ENCODE results near the gene PRM2. TPM values are rescaled to one million over a fixed set of nuclear protein-coding genes. Genes with fewer than 3 reads are reported as not detected.
"Not testable (repeated sequence)": the region's sequence is repeated elsewhere in the genome, so short reads cannot be mapped to it uniquely, and the experiment has no call there.

PRM2 gene
- total and polyA plus RNA-seq, 9 donors = not detected

DNA sequence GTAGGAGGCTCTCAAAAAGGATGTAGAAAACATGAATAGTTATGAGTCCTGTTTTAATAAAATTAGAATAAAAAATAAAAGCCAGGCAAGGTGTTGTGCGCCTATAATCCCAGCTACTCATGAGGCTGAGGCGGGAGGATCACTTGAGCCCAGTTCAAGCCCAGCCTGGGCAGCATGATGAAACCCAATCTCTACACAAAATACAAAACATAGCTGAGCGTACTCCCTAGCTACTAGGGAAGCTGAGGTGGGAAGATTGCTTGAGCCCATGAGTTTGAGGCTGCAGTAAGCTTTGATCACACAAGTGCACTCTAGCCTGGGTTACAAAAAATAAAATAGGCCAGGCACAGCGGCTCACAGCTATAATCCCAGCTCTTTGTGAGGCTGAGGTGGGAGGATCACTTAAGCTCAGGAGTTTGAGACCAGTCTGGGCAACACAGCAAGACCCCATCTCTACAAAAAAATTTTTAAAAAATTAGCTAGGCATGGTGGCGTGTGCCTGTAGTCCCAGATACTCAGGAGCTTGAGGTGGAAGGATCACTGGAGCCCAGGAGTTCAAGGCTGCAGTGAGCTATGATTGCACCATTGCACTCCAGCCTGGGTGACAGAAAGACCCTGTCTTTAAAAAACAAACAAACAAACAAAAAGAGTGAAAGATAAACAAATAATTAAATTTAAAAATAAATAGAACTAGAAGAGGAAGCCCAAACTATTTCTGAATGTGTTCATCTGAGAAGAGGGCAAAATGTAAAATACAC lies 22.0 kb upstream of the PRM2 start:
- H3K4me1 ChIP-seq (ENCODE audit: control insufficient read depth, insufficient read depth, low read length) = peaks cover 16% of the 10 kb centered on the region
- WGBS (ENCODE audit: insufficient coverage) = no CpG with 5 or more reads among the region's 5 CpGs
- no peak overlapping the region for H3K27ac ChIP-seq (ENCODE audit: low read length)
- H3K9me3 ChIP-seq (replicated peaks; ENCODE audit: control insufficient read depth, low read depth, low read length) = no peaks in the 10 kb centered on the region
- H3K4me3 ChIP-seq (ENCODE audit: low read length) = no peak overlapping the region
- no peaks in the 10 kb centered on the region for H3K36me3 ChIP-seq (ENCODE audit: control insufficient read depth, insufficient read depth, low read length)
- DNase-seq = no peak
- no peaks in the 10 kb centered on the region for H3K27me3 ChIP-seq (ENCODE audit: control insufficient read depth, insufficient read depth, low read length)

- no peaks in the 10 kb centered on the region for H3K9me3 ChIP-seq (replicated peaks; ENCODE audit: control insufficient read depth, low read depth, low read length)
- H3K4me1 ChIP-seq (ENCODE audit: control insufficient read depth, insufficient read depth, low read length) = peaks cover 16% of the 10 kb centered on the region
- no peaks in the 10 kb centered on the region for H3K27me3 ChIP-seq (ENCODE audit: control insufficient read depth, insufficient read depth, low read length)
- H3K4me3 ChIP-seq (ENCODE audit: low read length) = no peak overlapping the region
- H3K36me3 ChIP-seq (ENCODE audit: control insufficient read depth, insufficient read depth, low read length) = no peaks in the 10 kb centered on the region
- no peak overlapping the region for H3K27ac ChIP-seq (ENCODE audit: low read length)
- peak; percentile 58 for DNase-seq
- 5% methylated on average over 15 of the region's 19 CpGs for WGBS (ENCODE audit: insufficient coverage)
These were observed 21.3 kb upstream of the PRM2 start for GRCh38 chr16:11297492-11298142.

DNA sequence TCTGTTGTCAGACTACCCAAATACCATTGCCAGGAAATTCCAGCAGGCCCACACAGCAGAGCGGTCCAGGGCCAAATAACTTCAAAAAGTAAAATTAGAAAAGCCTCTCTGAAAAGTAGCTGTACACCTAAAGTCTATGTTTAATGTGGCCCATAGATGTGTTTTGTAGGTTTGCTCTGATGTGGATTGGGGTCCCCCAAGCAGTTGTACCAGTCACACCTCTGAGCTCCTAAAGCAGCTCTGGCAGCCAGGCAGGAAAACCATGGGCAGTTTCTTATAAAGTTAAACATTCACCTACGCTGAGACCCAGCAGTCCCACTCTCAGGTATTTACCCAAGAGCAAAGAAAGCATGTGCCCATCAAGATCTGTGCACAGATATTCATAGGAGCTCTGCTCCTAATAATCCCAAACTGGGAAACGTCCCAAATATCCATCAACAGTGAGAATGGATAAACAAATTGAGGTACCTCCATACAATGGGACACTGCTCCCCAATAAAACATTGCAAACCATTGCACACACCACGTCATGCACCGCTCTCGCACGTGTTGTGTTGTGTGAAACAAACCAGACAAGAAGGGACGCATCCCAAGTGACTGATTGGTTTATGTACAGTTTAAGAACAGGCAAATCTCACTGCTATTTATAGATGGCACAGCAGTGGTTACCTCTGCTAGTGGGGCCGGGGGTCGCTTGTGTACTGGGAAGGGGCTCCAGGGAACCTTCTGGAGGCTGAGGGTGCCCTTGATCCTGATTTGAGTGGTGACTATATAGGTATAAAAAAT lies 20.6 kb upstream of the PRM2 start:
- 54% methylated on average over 2 of the region's 10 CpGs for WGBS (ENCODE audit: insufficient coverage)
- no peak for DNase-seq
- no peak overlapping the region for H3K4me3 ChIP-seq (ENCODE audit: low read length)

GRCh38 chr16:11296351-11296705 lies 20.0 kb upstream of the PRM2 start:
- no peak for DNase-seq
- no peaks in the 10 kb centered on the region for H3K36me3 ChIP-seq (ENCODE audit: control insufficient read depth, insufficient read depth, low read length)
- 60% methylated on average over 1 of the region's 3 CpGs for WGBS (ENCODE audit: insufficient coverage)
- H3K27ac ChIP-seq (ENCODE audit: low read length) = no peak overlapping the region
- no peaks in the 10 kb centered on the region for H3K9me3 ChIP-seq (replicated peaks; ENCODE audit: control insufficient read depth, low read depth, low read length)
- no peaks in the 10 kb centered on the region for H3K27me3 ChIP-seq (ENCODE audit: control insufficient read depth, insufficient read depth, low read length)
- peaks cover 16% of the 10 kb centered on the region for H3K4me1 ChIP-seq (ENCODE audit: control insufficient read depth, insufficient read depth, low read length)
- no peak overlapping the region for H3K4me3 ChIP-seq (ENCODE audit: low read length)

More for the DNA sequence above, 20.6 kb upstream of the PRM2 start:
- Histone ChIP-seq H3K9me3 (replicated peaks; ENCODE audit: control insufficient read depth, low read depth, low read length) (no peaks in the 10 kb centered on the region), H3K36me3 (ENCODE audit: control insufficient read depth, insufficient read depth, low read length) (no peaks in the 10 kb centered on the region), H3K27me3 (ENCODE audit: control insufficient read depth, insufficient read depth, low read length) (no peaks in the 10 kb centered on the region), H3K4me1 (ENCODE audit: control insufficient read depth, insufficient read depth, low read length) (peaks cover 16% of the 10 kb centered on the region), H3K27ac (ENCODE audit: low read length) (no peak overlapping the region)

DNA sequence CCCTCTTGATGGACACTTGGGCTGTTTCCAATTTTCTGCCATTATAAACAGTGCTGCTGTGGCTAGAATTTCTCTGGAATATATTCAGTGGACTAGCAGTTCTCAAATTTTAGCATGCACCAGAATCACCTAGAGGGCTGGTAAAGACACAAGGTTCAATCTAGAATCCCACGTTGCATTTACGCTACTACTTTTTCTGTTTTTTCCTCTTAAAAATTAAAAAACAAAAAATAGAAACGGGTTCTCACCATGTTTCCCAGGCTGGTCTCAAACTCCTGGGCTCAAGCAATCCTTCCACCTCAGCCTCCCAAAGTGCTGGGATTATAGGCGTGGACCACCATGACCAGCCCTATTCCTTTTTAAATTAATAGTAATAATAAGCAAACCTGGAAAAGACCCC lies 19.4 kb upstream of the PRM2 start:
- Histone ChIP-seq H3K4me1 (ENCODE audit: control insufficient read depth, insufficient read depth, low read length) (peaks cover 16% of the 10 kb centered on the region), H3K4me3 (ENCODE audit: low read length) (no peak overlapping the region), H3K36me3 (ENCODE audit: control insufficient read depth, insufficient read depth, low read length) (no peaks in the 10 kb centered on the region), H3K27ac (ENCODE audit: low read length) (no peak overlapping the region), H3K9me3 (replicated peaks; ENCODE audit: control insufficient read depth, low read depth, low read length) (no peaks in the 10 kb centered on the region), H3K27me3 (ENCODE audit: control insufficient read depth, insufficient read depth, low read length) (no peaks in the 10 kb centered on the region)
- WGBS (ENCODE audit: insufficient coverage) = 80% methylated on average over 3 of the region's 4 CpGs
- no peak for DNase-seq

- Histone ChIP-seq H3K36me3 (ENCODE audit: control insufficient read depth, insufficient read depth, low read length) (no peaks in the 10 kb centered on the region), H3K27me3 (ENCODE audit: control insufficient read depth, insufficient read depth, low read length) (no peaks in the 10 kb centered on the region), H3K9me3 (replicated peaks; ENCODE audit: control insufficient read depth, low read depth, low read length) (no peaks in the 10 kb centered on the region), H3K4me3 (ENCODE audit: low read length) (no peak overlapping the region), H3K4me1 (ENCODE audit: control insufficient read depth, insufficient read depth, low read length) (peaks cover 8% of the 10 kb centered on the region), H3K27ac (ENCODE audit: low read length) (no peak overlapping the region)
- 85% methylated on average over 2 of the region's 7 CpGs for WGBS (ENCODE audit: insufficient coverage)
- no peak for DNase-seq
These were observed 15.9 kb upstream of the PRM2 start for GRCh38 chr16:11292076-11292748.

GRCh38 chr16:11291091-11291703 lies 14.9 kb upstream of the PRM2 start:
- H3K4me1 ChIP-seq (ENCODE audit: control insufficient read depth, insufficient read depth, low read length) = no peaks in the 10 kb centered on the region
- H3K36me3 ChIP-seq (ENCODE audit: control insufficient read depth, insufficient read depth, low read length) = no peaks in the 10 kb centered on the region
- H3K4me3 ChIP-seq (ENCODE audit: low read length) = no peak overlapping the region
- H3K27ac ChIP-seq (ENCODE audit: low read length) = no peak overlapping the region
- H3K27me3 ChIP-seq (ENCODE audit: control insufficient read depth, insufficient read depth, low read length) = no peaks in the 10 kb centered on the region
- peak; percentile 47 for DNase-seq
- H3K9me3 ChIP-seq (replicated peaks; ENCODE audit: control insufficient read depth, low read depth, low read length) = no peaks in the 10 kb centered on the region
- WGBS (ENCODE audit: insufficient coverage) = 35% methylated on average over 6 of the region's 10 CpGs

GRCh38 chr16:11290102-11290893 lies 14.0 kb upstream of the PRM2 start:
- H3K9me3 ChIP-seq (replicated peaks; ENCODE audit: control insufficient read depth, low read depth, low read length) = no peaks in the 10 kb centered on the region
- H3K4me1 ChIP-seq (ENCODE audit: control insufficient read depth, insufficient read depth, low read length) = no peaks in the 10 kb centered on the region
- no peak overlapping the region for H3K27ac ChIP-seq (ENCODE audit: low read length)
- H3K4me3 ChIP-seq (ENCODE audit: low read length) = no peak overlapping the region
- DNase-seq = no peak
- H3K36me3 ChIP-seq (ENCODE audit: control insufficient read depth, insufficient read depth, low read length) = no peaks in the 10 kb centered on the region
- H3K27me3 ChIP-seq (ENCODE audit: control insufficient read depth, insufficient read depth, low read length) = no peaks in the 10 kb centered on the region
- 91% methylated on average over 8 of the region's 8 CpGs for WGBS (ENCODE audit: insufficient coverage)

GRCh38 chr16:11289696-11290095 lies 13.4 kb upstream of the PRM2 start:
- H3K9me3 ChIP-seq (replicated peaks; ENCODE audit: control insufficient read depth, low read depth, low read length); DNase-seq; H3K27ac ChIP-seq (ENCODE audit: low read length); H3K36me3 ChIP-seq (ENCODE audit: control insufficient read depth, insufficient read depth, low read length); H3K27me3 ChIP-seq (ENCODE audit: control insufficient read depth, insufficient read depth, low read length); H3K4me3 ChIP-seq (ENCODE audit: low read length); H3K4me1 ChIP-seq (ENCODE audit: control insufficient read depth, insufficient read depth, low read length): not testable (repeated sequence)
- no CpG with 5 or more reads among the region's 4 CpGs for WGBS (ENCODE audit: insufficient coverage)

Measured in muscle of leg (tissue), 11 donors.